ENCODE results near the gene LYG2.
"Not testable (repeated sequence)": the region's sequence is repeated elsewhere in the genome, so short reads cannot be mapped to it uniquely, and the experiment has no call there.

LYG2 gene, protein sequence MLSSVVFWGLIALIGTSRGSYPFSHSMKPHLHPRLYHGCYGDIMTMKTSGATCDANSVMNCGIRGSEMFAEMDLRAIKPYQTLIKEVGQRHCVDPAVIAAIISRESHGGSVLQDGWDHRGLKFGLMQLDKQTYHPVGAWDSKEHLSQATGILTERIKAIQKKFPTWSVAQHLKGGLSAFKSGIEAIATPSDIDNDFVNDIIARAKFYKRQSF

DNA sequence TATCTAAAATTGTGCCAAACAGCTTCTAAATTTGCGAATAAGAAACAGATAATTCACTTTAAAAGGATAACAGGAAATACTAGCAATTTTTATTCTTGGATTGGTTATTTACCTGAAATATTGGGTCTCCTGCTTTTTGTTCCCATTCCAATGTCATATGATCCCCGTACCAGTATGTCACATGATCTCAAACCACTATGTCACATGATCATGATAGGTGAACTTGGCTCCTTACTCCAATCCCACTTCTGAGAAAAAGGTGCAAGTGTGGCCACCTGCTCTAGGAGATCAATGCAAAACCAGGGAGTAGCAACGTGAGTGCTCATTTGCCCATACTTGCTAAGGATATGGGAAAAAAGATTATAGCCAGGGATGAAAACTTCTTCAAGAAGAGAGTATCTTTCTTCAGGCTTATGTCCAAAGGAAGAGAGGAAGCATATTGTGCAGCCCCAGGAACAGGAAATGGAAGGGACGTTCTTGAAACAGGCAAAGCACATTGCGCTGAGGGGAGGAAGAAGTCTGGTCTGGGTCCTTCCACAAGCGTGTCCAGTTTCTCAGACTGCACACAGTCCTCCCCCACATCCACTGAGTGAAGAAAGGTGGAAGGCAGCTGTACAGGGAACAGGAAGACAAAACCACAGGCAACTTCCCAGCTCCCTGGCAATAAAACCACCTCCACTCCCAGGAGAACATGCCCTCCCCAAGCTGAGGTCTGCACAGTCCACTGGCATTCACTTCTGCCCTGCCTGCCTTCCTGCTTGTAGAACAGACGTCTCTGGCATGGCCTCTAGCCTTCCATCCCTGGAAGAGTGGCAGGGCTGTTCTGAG is at the start of gene LYG2:
Gene LYG2, minus strand, starts transcription at position 176 of the 828 bp plus-strand sequence. CDS start 1,406 bp downstream, outside the sequence.
- TF ChIP-seq, protein P1, sequence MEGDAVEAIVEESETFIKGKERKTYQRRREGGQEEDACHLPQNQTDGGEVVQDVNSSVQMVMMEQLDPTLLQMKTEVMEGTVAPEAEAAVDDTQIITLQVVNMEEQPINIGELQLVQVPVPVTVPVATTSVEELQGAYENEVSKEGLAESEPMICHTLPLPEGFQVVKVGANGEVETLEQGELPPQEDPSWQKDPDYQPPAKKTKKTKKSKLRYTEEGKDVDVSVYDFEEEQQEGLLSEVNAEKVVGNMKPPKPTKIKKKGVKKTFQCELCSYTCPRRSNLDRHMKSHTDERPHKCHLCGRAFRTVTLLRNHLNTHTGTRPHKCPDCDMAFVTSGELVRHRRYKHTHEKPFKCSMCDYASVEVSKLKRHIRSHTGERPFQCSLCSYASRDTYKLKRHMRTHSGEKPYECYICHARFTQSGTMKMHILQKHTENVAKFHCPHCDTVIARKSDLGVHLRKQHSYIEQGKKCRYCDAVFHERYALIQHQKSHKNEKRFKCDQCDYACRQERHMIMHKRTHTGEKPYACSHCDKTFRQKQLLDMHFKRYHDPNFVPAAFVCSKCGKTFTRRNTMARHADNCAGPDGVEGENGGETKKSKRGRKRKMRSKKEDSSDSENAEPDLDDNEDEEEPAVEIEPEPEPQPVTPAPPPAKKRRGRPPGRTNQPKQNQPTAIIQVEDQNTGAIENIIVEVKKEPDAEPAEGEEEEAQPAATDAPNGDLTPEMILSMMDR (IDR thresholded peaks at IDR 0.05; ENCODE audit: insufficient read depth, low read length, poor library complexity, severe bottlenecking) = no peak
- no peaks in the 10 kb centered on the region for H3K27me3 ChIP-seq (replicated peaks; ENCODE audit: control insufficient read depth, insufficient read depth, low read length)
- no peaks in the 10 kb centered on the region for H3K36me3 ChIP-seq (ENCODE audit: control insufficient read depth, insufficient read depth, low read length)
- H3K4me3 ChIP-seq (replicated peaks; ENCODE audit: low read depth, low read length) = no peak within 1 kb of the TSS
- no peak for DNase-seq (ENCODE audit: extremely low read depth, insufficient read length)

DNA sequence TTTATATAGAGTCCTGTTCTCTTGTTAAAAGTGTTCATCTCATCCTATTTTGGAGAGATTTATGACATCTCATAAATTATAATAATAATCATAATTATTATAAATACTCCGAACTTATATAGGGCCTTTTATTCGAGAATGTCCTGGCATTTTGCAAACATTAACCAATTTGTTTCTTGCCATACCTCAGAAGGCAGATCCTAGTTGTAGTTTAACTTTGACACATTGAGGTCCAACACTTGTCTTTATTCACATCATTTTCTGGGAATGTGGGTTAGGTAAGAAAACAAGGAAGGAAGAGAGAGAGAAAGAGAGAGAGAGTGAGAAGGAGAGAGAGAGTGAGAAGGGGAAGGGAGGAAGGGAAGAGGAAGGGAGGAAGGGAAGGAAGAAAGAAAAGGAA is 45.6 kb upstream of the LYG2 start, which contains the start of gene LYG1:
Gene LYG1, minus strand, starts transcription at position 101 of the 400 bp plus-strand sequence. CDS start 5,527 bp downstream, outside the sequence.
- not testable (repeated sequence) for H3K36me3 ChIP-seq (ENCODE audit: control insufficient read depth, insufficient read depth, low read length); H3K4me3 ChIP-seq (replicated peaks; ENCODE audit: low read depth, low read length); H3K27me3 ChIP-seq (replicated peaks; ENCODE audit: control insufficient read depth, insufficient read depth, low read length); DNase-seq (ENCODE audit: extremely low read depth, insufficient read length)

DNA sequence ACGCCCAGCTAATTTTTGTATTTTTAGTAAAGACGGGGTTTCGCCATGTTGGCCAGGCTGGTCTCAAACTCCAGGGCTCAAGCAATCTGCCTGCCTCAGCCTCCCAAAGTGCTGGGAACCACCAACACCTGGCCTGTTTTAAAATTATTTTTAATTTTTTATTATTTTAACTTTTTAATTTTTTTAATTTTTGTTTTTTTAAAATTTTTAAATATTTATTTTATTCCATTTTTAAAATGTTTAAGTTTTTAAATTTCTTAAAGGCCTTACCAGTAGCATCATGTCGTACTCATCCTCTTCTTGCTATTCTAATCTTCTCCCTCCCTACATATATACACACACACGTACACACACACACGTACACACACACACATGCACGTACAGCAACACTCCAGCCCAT is 44.1 kb upstream of the LYG2 start:
- DNase-seq (ENCODE audit: extremely low read depth, insufficient read length) = no peak

DNA sequence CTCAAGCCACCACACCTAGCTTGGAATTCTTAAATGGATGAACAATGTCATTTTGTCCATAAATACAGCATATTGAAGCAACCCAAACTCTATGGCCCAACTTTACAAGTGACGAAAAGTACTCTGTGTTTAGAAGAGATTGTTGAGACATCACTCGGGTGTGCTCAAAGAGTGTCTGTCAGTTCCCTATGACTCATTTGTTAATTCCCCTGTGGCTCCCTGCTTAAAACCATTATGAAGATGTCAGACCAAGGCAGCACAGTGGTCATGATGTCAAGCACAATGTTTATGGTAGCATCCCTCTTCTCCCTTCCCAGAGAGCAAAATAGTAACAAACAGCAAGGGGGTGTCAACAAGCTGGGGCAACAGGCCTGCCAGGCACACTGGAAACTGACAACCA is 42.5 kb upstream of the LYG2 start:
- Histone ChIP-seq H3K4me3 (replicated peaks; ENCODE audit: low read depth, low read length) (no peak overlapping the region), H3K36me3 (ENCODE audit: control insufficient read depth, insufficient read depth, low read length) (no peaks in the 10 kb centered on the region), H3K27me3 (replicated peaks; ENCODE audit: control insufficient read depth, insufficient read depth, low read length) (no peaks in the 10 kb centered on the region)
- no peak for DNase-seq (ENCODE audit: extremely low read depth, insufficient read length)
- TF ChIP-seq, protein P1 (IDR thresholded peaks at IDR 0.05; ENCODE audit: insufficient read depth, low read length, poor library complexity, severe bottlenecking) = no peak

More for the DNA sequence above, 44.1 kb upstream of the LYG2 start:
- Histone ChIP-seq H3K4me3 (replicated peaks; ENCODE audit: low read depth, low read length) (no peak overlapping the region), H3K27me3 (replicated peaks; ENCODE audit: control insufficient read depth, insufficient read depth, low read length) (no peaks in the 10 kb centered on the region), H3K36me3 (ENCODE audit: control insufficient read depth, insufficient read depth, low read length) (no peaks in the 10 kb centered on the region; the same call in 1 of the 2 replicates)
- TF ChIP-seq, protein P1 (IDR thresholded peaks at IDR 0.05; ENCODE audit: insufficient read depth, low read length, poor library complexity, severe bottlenecking) = no peak

DNA sequence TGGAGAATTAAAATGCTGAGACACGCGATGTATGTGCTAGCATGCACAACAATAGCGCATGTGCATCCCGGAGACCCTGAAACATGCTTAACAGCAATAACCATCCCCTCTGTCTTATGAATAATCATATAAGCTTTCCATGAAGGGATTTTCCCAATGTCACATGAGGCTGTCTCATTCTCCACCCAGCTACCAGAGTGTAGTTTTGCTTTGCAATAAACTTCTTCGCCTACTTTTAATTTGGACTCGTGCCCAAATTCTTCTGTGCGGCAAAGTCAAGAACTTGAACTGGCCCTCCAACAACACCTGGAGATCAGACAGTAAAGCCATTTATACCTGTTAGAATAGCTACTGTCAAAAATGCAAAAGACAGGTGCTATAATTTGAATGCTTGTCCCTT is 30.1 kb upstream of the LYG2 start:
- TF ChIP-seq, protein P1 (IDR thresholded peaks at IDR 0.05; ENCODE audit: insufficient read depth, low read length, poor library complexity, severe bottlenecking) = no peak
- DNase-seq (ENCODE audit: extremely low read depth, insufficient read length) = no peak
- no peak overlapping the region for H3K4me3 ChIP-seq (replicated peaks; ENCODE audit: low read depth, low read length)
- H3K27me3 ChIP-seq (replicated peaks; ENCODE audit: control insufficient read depth, insufficient read depth, low read length) = no peaks in the 10 kb centered on the region
- H3K36me3 ChIP-seq (ENCODE audit: control insufficient read depth, insufficient read depth, low read length) = no peaks in the 10 kb centered on the region; the same call in 1 of the 2 replicates
